HG02588 (cell line): ENCODE data around the gene BCORL1.

Experiments
- ATAC-seq: cut with Tn5 transposase; IDR thresholded peaks from one replicate; pipeline ENCODE4 v1.9.1; 2021; ENCODE audit warnings: mild to moderate bottlenecking, moderate library complexity; ENCODE audit not compliant: unreplicated experiment

The BCORL1 gene

DNA sequence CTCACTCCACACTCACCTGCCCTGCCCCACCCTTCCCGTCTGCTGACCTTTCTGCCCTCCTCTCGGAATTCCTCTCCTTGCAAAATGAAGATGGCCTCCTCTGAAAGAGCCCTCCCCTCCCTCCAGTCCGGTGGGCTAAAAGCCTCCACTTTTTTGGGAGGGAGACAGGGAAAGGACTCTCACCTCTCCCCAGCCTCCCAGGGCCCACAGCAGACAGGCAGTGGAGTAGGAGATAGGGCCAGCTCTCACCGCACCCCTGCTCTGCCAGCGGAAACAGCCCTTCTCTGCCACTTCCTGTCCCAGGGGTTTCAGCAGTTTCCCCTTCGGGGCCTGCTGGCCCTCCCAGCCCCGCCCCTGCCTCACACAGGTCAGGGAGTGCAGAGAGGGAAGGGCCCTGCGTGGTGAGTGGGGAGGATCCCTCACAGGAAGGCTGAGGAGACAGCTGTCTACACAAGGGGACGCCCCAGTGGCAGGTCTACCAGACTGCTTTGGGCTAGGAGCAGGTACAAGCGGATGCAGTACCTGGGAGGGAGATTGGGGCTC, 109.6 kb downstream of the BCORL1 start:
- peak; percentile 98 for ATAC-seq

- no peak for ATAC-seq
These were observed 110.8 kb downstream of the BCORL1 start for GRCh38 chrX:130093271-130093670.

- ATAC-seq: no peak
These were observed 112.3 kb downstream of the BCORL1 start for GRCh38 chrX:130094696-130095095.

GRCh38 chrX:130095249-130096030, 113.0 kb downstream of the BCORL1 start:
- no peak for ATAC-seq

DNA sequence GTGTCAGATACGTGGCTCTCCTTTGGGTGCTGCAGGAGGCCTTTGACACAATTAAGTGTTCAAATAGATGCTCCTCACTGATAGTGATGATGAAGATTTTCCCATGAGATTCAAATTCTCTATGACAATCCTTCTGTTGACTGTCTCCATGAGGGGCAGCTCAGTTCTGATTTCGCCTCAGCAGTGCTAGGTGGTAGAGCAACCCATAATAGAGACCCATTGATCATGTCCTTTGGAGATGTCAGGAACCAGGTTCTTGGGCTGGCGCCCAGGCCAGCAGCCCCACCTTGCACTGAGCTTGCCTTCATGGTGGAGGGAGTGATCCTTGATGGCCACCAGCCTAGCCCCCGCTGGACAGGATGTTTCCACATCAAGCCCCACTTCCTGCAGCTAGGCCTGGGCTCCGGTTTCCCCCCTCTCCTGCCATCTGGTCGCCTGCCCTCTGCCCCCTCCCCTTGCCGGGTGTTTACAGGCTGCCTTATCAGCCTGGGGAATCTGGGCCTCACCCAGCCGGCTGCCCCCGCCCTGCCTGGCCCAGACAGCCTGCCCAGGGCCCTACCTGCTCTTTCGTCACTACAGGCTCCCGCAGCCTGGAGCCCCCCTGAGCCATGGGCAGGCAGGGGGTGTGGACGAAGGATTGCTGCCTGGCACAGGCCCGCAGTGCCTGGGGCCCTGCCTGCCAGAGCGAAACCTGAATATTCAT, 115.2 kb downstream of the BCORL1 start:
- ATAC-seq: no peak

GRCh38 chrX:130098210-130098552, 115.7 kb downstream of the BCORL1 start:
- no peak for ATAC-seq

DNA sequence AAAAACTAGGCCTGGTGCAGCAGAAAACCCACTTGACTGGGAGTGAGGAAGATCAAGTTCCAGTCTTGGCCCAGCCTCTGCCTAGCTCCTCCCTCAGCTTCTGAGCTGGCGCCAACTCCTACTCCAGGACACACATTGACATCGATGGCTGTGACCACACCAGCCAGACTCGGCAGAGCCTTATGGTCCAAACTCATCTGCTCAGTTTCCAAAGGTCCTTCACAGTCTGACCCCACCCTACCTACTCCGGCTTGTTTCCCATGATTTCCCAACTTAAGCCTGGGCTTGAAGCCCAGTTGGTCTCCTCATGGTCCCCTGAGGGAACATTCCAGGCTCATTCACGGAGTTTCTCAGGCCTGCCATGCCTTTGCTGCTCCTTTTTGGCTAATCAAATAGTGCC, 117.7 kb downstream of the BCORL1 start:
- no peak for ATAC-seq

GRCh38 chrX:130103605-130104004, 121.2 kb downstream of the BCORL1 start:
- ATAC-seq: no peak

DNA sequence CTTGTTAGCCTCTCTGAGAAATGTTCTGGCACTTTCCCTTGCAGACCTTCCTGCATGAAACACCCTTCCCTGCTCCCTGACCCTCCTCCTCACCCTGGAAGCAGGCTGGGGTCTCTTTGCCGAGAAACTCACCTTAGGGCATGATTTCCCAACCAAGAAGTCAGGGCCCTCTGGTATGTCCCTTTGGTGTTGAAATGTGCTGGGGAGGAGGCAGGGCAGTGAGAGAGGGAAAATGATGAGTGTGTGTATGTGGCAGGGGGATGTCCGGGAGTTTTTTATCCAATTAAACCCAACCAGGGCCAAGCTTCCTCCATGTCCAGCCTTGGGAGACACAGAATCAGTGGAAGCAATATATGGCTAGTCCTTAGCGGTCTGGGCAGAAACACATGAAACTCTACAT, 122.8 kb downstream of the BCORL1 start:
- ATAC-seq: no peak

DNA sequence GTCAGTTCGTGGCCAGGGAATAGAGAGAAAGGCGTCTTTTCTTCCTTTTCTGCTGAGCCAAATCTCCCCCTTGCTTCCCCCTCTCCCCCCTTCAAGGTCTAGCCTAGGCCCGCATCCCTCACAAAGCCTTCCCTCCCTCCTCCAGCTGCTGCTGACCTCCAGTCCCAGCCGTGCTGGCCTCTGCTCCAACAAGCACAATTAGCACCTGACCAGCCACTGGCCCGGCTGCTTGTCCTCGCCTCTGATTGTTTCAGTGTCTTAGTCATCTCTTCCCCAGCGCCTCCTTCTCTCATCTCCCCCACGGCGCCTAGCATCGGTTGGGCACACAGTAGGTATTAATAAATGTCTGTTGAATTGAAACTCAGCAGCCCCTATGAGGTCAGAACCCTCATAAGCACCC, 123.6 kb downstream of the BCORL1 start:
- ATAC-seq: no peak
